IPS-11a (cell line): ENCODE results near the gene MAPK1.
"Not testable (repeated sequence)": the region's sequence is repeated elsewhere in the genome, so short reads cannot be mapped to it uniquely, and the experiment has no call there.

Source experiments
- H3K4me3 ChIP-seq: one replicate; pipeline ENCODE4 v1.5.1; 2013; ENCODE audit warnings: low read depth, low read length, control low read depth

The MAPK1 gene

GRCh38 chr22:21849489-21849888, 18.0 kb downstream of the MAPK1 start:
- H3K4me3 ChIP-seq = no peak overlapping the region

- H3K4me3 ChIP-seq = not testable (repeated sequence)
Observed at GRCh38 chr22:21848057-21848456, 19.4 kb downstream of the MAPK1 start.

GRCh38 chr22:21845558-21846453, 21.6 kb downstream of the MAPK1 start:
- H3K4me3 ChIP-seq = no peak overlapping the region

GRCh38 chr22:21842946-21843345, 24.5 kb downstream of the MAPK1 start:
- H3K4me3 ChIP-seq = no peak overlapping the region

- H3K4me3 ChIP-seq = no peak overlapping the region
Observed at GRCh38 chr22:21841422-21841821, 26.0 kb downstream of the MAPK1 start.

GRCh38 chr22:21840236-21840823, 27.1 kb downstream of the MAPK1 start:
- no peak overlapping the region for H3K4me3 ChIP-seq

- no peak overlapping the region for H3K4me3 ChIP-seq
Observed at GRCh38 chr22:21839765-21840140, 27.7 kb downstream of the MAPK1 start.

GRCh38 chr22:21839104-21839764, 28.2 kb downstream of the MAPK1 start:
- not testable (repeated sequence) for H3K4me3 ChIP-seq

- no peak overlapping the region for H3K4me3 ChIP-seq
Observed at GRCh38 chr22:21837248-21837979, 30.0 kb downstream of the MAPK1 start.

- not testable (repeated sequence) for H3K4me3 ChIP-seq
Observed at GRCh38 chr22:21836486-21836885, 31.0 kb downstream of the MAPK1 start.

GRCh38 chr22:21835378-21835777, 32.1 kb downstream of the MAPK1 start:
- no peak overlapping the region for H3K4me3 ChIP-seq

- H3K4me3 ChIP-seq = no peak overlapping the region
Observed at GRCh38 chr22:21834869-21835268, 32.6 kb downstream of the MAPK1 start.

GRCh38 chr22:21832291-21833290, 34.9 kb downstream of the MAPK1 start:
- no peak overlapping the region for H3K4me3 ChIP-seq

- H3K4me3 ChIP-seq = no peak overlapping the region
Observed at GRCh38 chr22:21829523-21829922, 37.9 kb downstream of the MAPK1 start.

- no peak overlapping the region for H3K4me3 ChIP-seq
Observed at GRCh38 chr22:21828268-21828638, 39.2 kb downstream of the MAPK1 start.

- H3K4me3 ChIP-seq = no peak overlapping the region
Observed at GRCh38 chr22:21827628-21828267, 39.7 kb downstream of the MAPK1 start.

GRCh38 chr22:21826204-21826603, 41.2 kb downstream of the MAPK1 start:
- H3K4me3 ChIP-seq = no peak overlapping the region

GRCh38 chr22:21824962-21825361, 42.5 kb downstream of the MAPK1 start:
- H3K4me3 ChIP-seq = not testable (repeated sequence)

GRCh38 chr22:21824445-21824912, 43.0 kb downstream of the MAPK1 start:
- no peak overlapping the region for H3K4me3 ChIP-seq
